Natural killer cell (primary cell): Measurements from ENCODE around the gene CLEC3B. TPM values are rescaled to one million over a fixed set of nuclear protein-coding genes. Genes with fewer than 3 reads are reported as not detected.
"Not testable (repeated sequence)": the region's sequence is repeated elsewhere in the genome, so short reads cannot be mapped to it uniquely, and the experiment has no call there.

Experiments
- ATAC-seq, 3 donors: fragments of 150-1000 bp in 2 of 3; fragments of 200-7000 bp in 1 of 3; cut with Tn5 transposase; 1 replicate in 1 of 3; 2 replicates in 2 of 3; pipeline ENCODE4 v1.10.0; 2021; ENCODE audit warnings: mild to moderate bottlenecking in 2 of 3, moderate library complexity in 2 of 3
- DNase-seq, 2 donors: peaks; one replicate each; pipeline versions ENCODE4 v3.0.0 to v3.0.0-alpha.2; 2013 to 2021; ENCODE audit warnings: mixed read lengths in 1 of 2
- H3K27ac ChIP-seq: one replicate; pipeline ENCODE4 v1.5.1; 2013; ENCODE audit warnings: mild to moderate bottlenecking, low read length
- H3K27me3 ChIP-seq: one replicate; pipeline ENCODE4 v1.6.1; 2013; ENCODE audit warnings: low read length; ENCODE audit not compliant: control insufficient read depth, insufficient read depth
- H3K36me3 ChIP-seq: one replicate; pipeline ENCODE4 v1.6.1; 2013; ENCODE audit warnings: low read length; ENCODE audit not compliant: control insufficient read depth, insufficient read depth
- H3K4me1 ChIP-seq: one replicate; pipeline ENCODE4 v1.6.1; 2013; ENCODE audit warnings: low read length; ENCODE audit not compliant: control insufficient read depth, insufficient read depth
- H3K4me3 ChIP-seq: one replicate; pipeline ENCODE4 v1.5.1; 2013; ENCODE audit warnings: low read length
- H3K9me3 ChIP-seq: one replicate; pipeline ENCODE4 v1.6.1; 2013; ENCODE audit warnings: low read length; ENCODE audit not compliant: control insufficient read depth, insufficient read depth
- H3K27ac Mint-ChIP-seq, 2 donors: one replicate each; pipeline ENCODE4 v1.8.0; 2022; ENCODE audit warnings: mild to moderate bottlenecking in 2 of 2, mixed read lengths in 2 of 2, moderate library complexity in 1 of 2
- H3K27me3 Mint-ChIP-seq, 2 donors: one replicate each; pipeline ENCODE4 v1.8.0; 2022; ENCODE audit warnings: low read depth in 2 of 2, mixed read lengths in 2 of 2
- H3K36me3 Mint-ChIP-seq: one replicate; pipeline ENCODE4 v1.8.0; 2022; ENCODE audit warnings: mixed read lengths
- H3K4me1 Mint-ChIP-seq, 2 donors: one replicate each; pipeline ENCODE4 v1.8.0; 2022; ENCODE audit warnings: mixed read lengths in 2 of 2
- H3K4me3 Mint-ChIP-seq: one replicate; pipeline ENCODE4 v1.8.0; 2022; ENCODE audit warnings: mild to moderate bottlenecking, moderate library complexity, mixed read lengths
- H3K9me3 Mint-ChIP-seq, 2 donors: one replicate each; pipeline ENCODE4 v1.8.0; 2022; ENCODE audit warnings: mixed read lengths in 2 of 2
- WGBS: methylation state at CpG from one replicate; pipeline ENCODE4 v1.1.7; 2013; ENCODE audit warnings: missing lambda C conversion rate; ENCODE audit not compliant: insufficient coverage; 5-methylcytosine and 5-hydroxymethylcytosine counted together
- intact Hi-C: fragments of 100-400 bp; cut with micrococcal nuclease; formaldehyde crosslinking; loops from one replicate; pipeline ENCODE4 v1.14.2; 2022
- total RNA-seq, 4 donors: library from RNA; stranded (reverse); fragments of 120-200 nt in 1 of 4; gene quantifications; one replicate each; pipeline versions ENCODE4 v1.2.3 to v1.2.4, GENCODE V29; 2013 to 2022
- TF ChIP-seq, protein P1 (sequence below): fragments of 200-600 bp; IDR thresholded peaks from one replicate; pipeline ENCODE4 v1.8.0; 2022; ENCODE audit warnings: antibody characterized with exemption

Gene CLEC3B
- total RNA-seq, 3 donors from 2014 or later (not counting 1 experiment from before 2014, with no cell fraction given): 0.87 to 1.5 (median 1.1) TPM

- Histone ChIP-seq H3K9me3 (no peaks in the 10 kb centered on the region), H3K4me3 (no peak overlapping the region), H3K27ac (no peak overlapping the region), H3K4me1 (peaks cover 13% of the 10 kb centered on the region), H3K36me3 (no peaks in the 10 kb centered on the region), H3K27me3 (no peaks in the 10 kb centered on the region)
- peaks cover 16 to 17% of the 10 kb centered on the region in 2 donors for H3K4me1 Mint-ChIP-seq
- ATAC-seq: no peak
- peaks cover 6 to 11% of the 10 kb centered on the region in 2 donors for H3K27me3 Mint-ChIP-seq
- intact Hi-C loops: no loop called here
- H3K9me3 Mint-ChIP-seq: no peaks in the 10 kb centered on the region
- no peaks in the 10 kb centered on the region for H3K36me3 Mint-ChIP-seq
- DNase-seq: no peak
- H3K4me3 Mint-ChIP-seq: no peak overlapping the region
- 95% methylated on average over 3 of the region's 4 CpGs for WGBS
- TF ChIP-seq, protein P1, sequence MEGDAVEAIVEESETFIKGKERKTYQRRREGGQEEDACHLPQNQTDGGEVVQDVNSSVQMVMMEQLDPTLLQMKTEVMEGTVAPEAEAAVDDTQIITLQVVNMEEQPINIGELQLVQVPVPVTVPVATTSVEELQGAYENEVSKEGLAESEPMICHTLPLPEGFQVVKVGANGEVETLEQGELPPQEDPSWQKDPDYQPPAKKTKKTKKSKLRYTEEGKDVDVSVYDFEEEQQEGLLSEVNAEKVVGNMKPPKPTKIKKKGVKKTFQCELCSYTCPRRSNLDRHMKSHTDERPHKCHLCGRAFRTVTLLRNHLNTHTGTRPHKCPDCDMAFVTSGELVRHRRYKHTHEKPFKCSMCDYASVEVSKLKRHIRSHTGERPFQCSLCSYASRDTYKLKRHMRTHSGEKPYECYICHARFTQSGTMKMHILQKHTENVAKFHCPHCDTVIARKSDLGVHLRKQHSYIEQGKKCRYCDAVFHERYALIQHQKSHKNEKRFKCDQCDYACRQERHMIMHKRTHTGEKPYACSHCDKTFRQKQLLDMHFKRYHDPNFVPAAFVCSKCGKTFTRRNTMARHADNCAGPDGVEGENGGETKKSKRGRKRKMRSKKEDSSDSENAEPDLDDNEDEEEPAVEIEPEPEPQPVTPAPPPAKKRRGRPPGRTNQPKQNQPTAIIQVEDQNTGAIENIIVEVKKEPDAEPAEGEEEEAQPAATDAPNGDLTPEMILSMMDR: no peak
- no peak overlapping the region for H3K27ac Mint-ChIP-seq
These were observed 41.4 kb downstream of the CLEC3B start for GRCh38 chr3:45067486-45067885.

DNA sequence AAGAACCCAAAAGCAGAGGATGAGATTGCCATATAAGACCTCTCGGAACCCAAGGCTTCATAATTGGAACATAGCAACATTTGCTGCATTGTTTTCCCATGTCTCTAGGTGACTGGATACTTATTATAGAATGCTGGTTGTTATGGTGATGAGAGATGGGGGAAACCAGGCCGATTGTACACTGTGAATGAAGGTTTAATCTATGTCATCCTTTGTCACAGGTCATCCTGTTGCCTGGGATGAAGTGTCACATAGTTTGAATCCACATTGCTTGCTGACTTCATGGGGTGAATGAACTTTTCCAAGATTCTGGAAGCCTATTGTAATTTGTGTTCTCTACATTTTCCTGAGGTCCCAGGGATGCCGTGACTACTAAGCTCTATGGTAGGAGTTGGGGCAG lies 41.8 kb downstream of the CLEC3B start:
- Mint-ChIP-seq H3K27me3 (peaks cover 6 to 11% of the 10 kb centered on the region in 2 donors), H3K36me3 (no peaks in the 10 kb centered on the region), H3K4me3 (no peak overlapping the region), H3K4me1 (peaks cover 16 to 17% of the 10 kb centered on the region in 2 donors), H3K9me3 (no peaks in the 10 kb centered on the region), H3K27ac (no peak overlapping the region)
- H3K4me1 ChIP-seq: peaks cover 13% of the 10 kb centered on the region
- no peak overlapping the region for H3K27ac ChIP-seq
- H3K27me3 ChIP-seq: no peaks in the 10 kb centered on the region
- intact Hi-C loops: no loop called here
- no peak for ATAC-seq
- WGBS: 90% methylated on average over 3 of the region's 3 CpGs
- no peak for DNase-seq
- no peak overlapping the region for H3K4me3 ChIP-seq
- no peaks in the 10 kb centered on the region for H3K9me3 ChIP-seq
- TF ChIP-seq, protein P1: no peak
- H3K36me3 ChIP-seq: no peaks in the 10 kb centered on the region

DNA sequence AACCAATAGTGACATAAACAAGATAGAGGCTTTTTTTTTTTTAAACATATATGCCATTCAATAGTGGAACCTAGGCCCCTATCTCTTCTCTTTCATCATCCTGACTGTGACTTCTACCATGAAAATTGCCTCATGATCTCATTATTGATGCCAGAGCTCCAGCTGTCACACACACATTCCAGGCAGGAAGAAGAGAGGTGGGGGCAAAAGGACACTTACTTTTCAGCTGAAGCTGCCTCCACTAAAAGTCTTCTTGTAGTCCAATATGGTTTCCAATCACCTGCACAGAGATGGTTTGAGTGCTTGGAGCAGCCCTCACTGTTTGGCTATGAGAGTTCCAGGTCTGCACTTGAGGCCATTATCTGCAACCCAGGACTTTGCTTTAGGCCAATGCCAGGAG lies 45.0 kb downstream of the CLEC3B start:
- DNase-seq: no peak
- Mint-ChIP-seq H3K4me1 (peaks cover 0 to 3% of the 10 kb centered on the region in 2 donors), H3K9me3 (no peaks in the 10 kb centered on the region), H3K27me3 (peaks cover 10 to 21% of the 10 kb centered on the region in 2 donors), H3K36me3 (no peaks in the 10 kb centered on the region), H3K27ac (no peak overlapping the region), H3K4me3 (no peak overlapping the region)
- H3K27me3 ChIP-seq: no peaks in the 10 kb centered on the region
- H3K27ac ChIP-seq: no peak overlapping the region
- intact Hi-C loops: no loop called here
- TF ChIP-seq, protein P1: no peak
- no peak for ATAC-seq
- H3K9me3 ChIP-seq: no peaks in the 10 kb centered on the region
- H3K4me3 ChIP-seq: no peak overlapping the region
- H3K36me3 ChIP-seq: no peaks in the 10 kb centered on the region
- no peaks in the 10 kb centered on the region for H3K4me1 ChIP-seq

GRCh38 chr3:45075821-45076625 lies 49.9 kb downstream of the CLEC3B start:
- Histone ChIP-seq H3K4me3 (no peak overlapping the region), H3K27ac (no peak overlapping the region), H3K9me3 (no peaks in the 10 kb centered on the region), H3K4me1 (no peaks in the 10 kb centered on the region), H3K27me3 (no peaks in the 10 kb centered on the region), H3K36me3 (no peaks in the 10 kb centered on the region)
- intact Hi-C loops: no loop called here
- Mint-ChIP-seq H3K36me3 (no peaks in the 10 kb centered on the region), H3K4me1 (no peaks in the 10 kb centered on the region), H3K27ac (no peak overlapping the region), H3K4me3 (no peak overlapping the region), H3K9me3 (no peaks in the 10 kb centered on the region), H3K27me3 (peaks cover 10% of the 10 kb centered on the region in 2 donors)
- WGBS: 83% methylated on average over 10 of the region's 11 CpGs
- ATAC-seq: no peak
- DNase-seq: no peak
- TF ChIP-seq, protein P1: no peak

DNA sequence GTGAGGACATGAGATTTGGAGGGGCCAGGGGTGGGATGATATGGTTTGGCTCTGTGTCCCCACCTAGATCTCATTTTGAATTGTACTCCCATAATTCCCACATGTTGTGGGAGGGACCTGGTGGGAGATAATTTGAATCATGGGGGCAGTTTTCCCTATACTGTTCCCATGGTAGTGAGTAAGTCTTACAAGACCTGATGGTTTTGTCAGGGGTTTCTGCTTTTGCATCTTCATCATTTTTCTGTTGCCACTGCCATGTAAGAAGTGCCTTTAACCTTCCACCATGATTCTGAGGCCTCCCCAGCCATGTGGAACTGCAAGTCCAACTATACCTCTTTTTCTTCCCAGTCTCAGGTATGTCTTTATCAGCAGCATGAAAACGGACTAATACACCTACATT lies 52.2 kb downstream of the CLEC3B start:
- H3K4me3 Mint-ChIP-seq, H3K27ac ChIP-seq, H3K36me3 Mint-ChIP-seq, H3K4me1 Mint-ChIP-seq, H3K9me3 ChIP-seq, H3K4me1 ChIP-seq, ATAC-seq, DNase-seq, H3K4me3 ChIP-seq, H3K9me3 Mint-ChIP-seq, H3K27ac Mint-ChIP-seq, H3K36me3 ChIP-seq, intact Hi-C loops, H3K27me3 ChIP-seq: not testable (repeated sequence)
- 91% methylated on average over 1 of the region's 1 CpG for WGBS
- H3K27me3 Mint-ChIP-seq: peaks cover 10% of the 10 kb centered on the region in 2 donors
